Spleen (tissue), 3 donors: ENCODE measurements around the gene CDH9.

Source experiments
- POLR2A ChIP-seq, 3 donors: fragments of 450-650 bp; IDR thresholded peaks; one replicate each; pipeline ENCODE4 v1.5.1; 2017; ENCODE audit warnings: antibody characterized with exemption in 3 of 3, mild to moderate bottlenecking in 1 of 3
- POLR2AphosphoS5 ChIP-seq, 3 donors: sonication (generic); formaldehyde crosslinking; IDR thresholded peaks; one replicate each; pipeline ENCODE4 v1.5.1; 2017; ENCODE audit warnings: antibody characterized with exemption in 3 of 3

DNA sequence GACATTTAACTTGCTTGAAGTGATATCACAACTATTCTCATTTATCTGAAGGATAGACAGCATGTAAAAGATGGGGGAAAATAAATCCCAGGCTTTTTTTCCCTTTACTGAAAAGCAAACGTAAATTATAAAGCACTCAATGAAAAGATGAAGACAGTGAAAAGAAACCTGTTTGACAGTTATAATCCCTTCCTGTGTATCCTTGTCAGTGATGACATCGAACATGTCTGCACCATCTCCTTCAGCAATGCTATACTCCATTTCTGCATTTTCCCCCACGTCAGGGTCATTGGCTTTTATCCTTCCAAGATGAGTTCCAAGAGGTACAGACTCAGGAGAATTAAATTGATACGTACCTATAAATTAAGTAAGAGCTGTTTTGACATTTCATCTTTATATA, 134.9 kb downstream of the CDH9 start:
- no peak for TF ChIP-seq POLR2A (IDR thresholded peaks at IDR 0.05)
- TF ChIP-seq POLR2AphosphoS5 (IDR thresholded peaks at IDR 0.05), result no peak
